Stimulated activated CD4-positive, alpha-beta T cell treated with anti-CD3 and anti-CD28 coated beads, Interleukin-15, amount 100 ng/mL, for 48 hours (primary cell): ENCODE measurements around the gene ANKS3.
A peak's percentile ranks its signal among the peaks of the same experiment; 100 is the strongest.

ENCODE experiments used
- DNase-seq, 2 donors: peaks; one replicate each; pipeline ENCODE4 v3.0.0-alpha.2; 2020; ENCODE audit warnings: low read depth in 2 of 2

The ANKS3 gene

GRCh38 chr16:4685776-4686496 is 48.1 kb downstream of the ANKS3 start:
- no peak for DNase-seq

GRCh38 chr16:4685292-4685691 is 48.8 kb downstream of the ANKS3 start:
- DNase-seq: no peak

GRCh38 chr16:4684763-4685162 is 49.3 kb downstream of the ANKS3 start:
- no peak for DNase-seq

GRCh38 chr16:4684058-4684715 is 49.9 kb downstream of the ANKS3 start:
- no peak for DNase-seq

GRCh38 chr16:4683255-4684057 is 50.6 kb downstream of the ANKS3 start:
- no peak for DNase-seq

- no peak for DNase-seq
These were observed 51.3 kb downstream of the ANKS3 start for GRCh38 chr16:4682616-4683254.

GRCh38 chr16:4682084-4682591 is 51.9 kb downstream of the ANKS3 start:
- no peak for DNase-seq

GRCh38 chr16:4681471-4682083 is 52.5 kb downstream of the ANKS3 start:
- no peak for DNase-seq

- DNase-seq: no peak
These were observed 53.2 kb downstream of the ANKS3 start for GRCh38 chr16:4680673-4681470.

GRCh38 chr16:4679850-4680636 is 54.0 kb downstream of the ANKS3 start:
- DNase-seq: no peak

GRCh38 chr16:4679156-4679849 is 54.8 kb downstream of the ANKS3 start:
- DNase-seq: no peak

- DNase-seq: no peak
These were observed 55.5 kb downstream of the ANKS3 start for GRCh38 chr16:4678596-4678995.

- DNase-seq: no peak
These were observed 56.1 kb downstream of the ANKS3 start for GRCh38 chr16:4677994-4678393.

- no peak for DNase-seq
These were observed 56.7 kb downstream of the ANKS3 start for GRCh38 chr16:4677390-4677789.

- no peak for DNase-seq
These were observed 57.2 kb downstream of the ANKS3 start for GRCh38 chr16:4676831-4677230.

- peak; percentile 54 to 58 for DNase-seq
These were observed 57.9 kb downstream of the ANKS3 start for GRCh38 chr16:4675864-4676786.

GRCh38 chr16:4674926-4675530 is 59.0 kb downstream of the ANKS3 start:
- DNase-seq: no peak
